SW 1271 (cell line): ENCODE results near the gene MORN3.
"Not testable (repeated sequence)": the region's sequence is repeated elsewhere in the genome, so short reads cannot be mapped to it uniquely, and the experiment has no call there.

Experiments
- DNase-seq, 2 experiments: peaks; one replicate each; lab custom pipeline; 2025; lab: John Stamatoyannopoulos, UW

MORN3 gene

DNA sequence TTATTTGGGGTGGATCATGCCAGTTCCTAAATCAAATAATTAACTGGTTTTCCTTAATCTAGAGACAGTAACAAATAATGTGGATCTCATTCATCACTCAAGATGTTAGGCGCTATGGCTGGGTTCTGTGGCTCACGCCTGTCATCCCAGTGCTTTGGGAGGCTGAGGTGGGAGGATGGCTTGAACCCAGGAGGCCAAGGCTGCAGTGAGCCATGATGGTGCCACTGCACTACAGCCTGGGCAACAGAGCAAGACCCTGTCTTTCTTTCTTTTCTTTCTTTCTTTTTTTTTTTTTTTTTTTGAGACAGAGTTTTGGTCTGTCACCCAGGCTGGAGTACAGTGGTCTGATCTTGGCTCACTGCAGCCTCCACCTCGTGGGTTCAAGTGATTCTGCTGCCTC, 23.3 kb upstream of the MORN3 start:
- not testable (repeated sequence) for DNase-seq

DNA sequence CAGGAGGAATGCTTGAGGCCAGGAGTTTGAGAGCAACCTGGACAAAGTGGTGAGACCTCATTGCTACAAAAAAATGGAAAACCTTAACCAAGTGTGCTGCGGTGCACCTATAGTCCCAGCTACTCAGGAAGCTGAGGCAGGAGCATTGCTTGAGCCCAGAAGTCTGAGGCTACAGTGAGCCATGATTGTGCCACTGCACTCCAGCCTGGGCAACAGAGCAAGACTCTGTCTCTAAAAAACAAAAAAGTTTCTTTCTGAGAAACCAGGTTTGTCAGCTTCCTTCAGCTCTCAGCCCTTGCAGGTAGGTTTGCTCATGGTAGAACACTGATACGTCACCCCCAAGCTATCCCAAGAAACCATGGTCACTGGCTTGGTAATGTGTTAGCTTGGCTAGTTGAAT, 20.0 kb upstream of the MORN3 start:
- no peak for DNase-seq

DNA sequence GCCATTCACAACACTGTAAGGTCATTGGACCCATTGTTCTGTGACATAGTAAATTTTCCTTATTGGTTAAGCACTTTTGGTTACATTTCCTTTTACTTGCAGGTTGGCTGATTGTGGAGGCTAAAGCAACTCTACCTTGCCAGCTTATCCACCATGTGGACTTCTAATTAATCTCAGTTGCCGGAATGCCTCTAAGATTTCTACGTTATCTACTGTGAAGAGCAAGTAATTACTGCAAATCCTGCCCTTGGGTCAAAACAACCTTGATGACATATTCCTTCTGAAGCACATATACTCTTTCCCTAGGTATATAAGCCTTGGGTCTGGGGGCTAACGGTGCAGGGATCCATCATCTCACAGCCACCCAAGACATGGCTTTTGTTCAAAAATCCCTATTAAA, 19.5 kb upstream of the MORN3 start:
- no peak for DNase-seq

- not testable (repeated sequence) for DNase-seq
Measured at GRCh38 chr12:121679661-121680197, 10.3 kb upstream of the MORN3 start.

DNA sequence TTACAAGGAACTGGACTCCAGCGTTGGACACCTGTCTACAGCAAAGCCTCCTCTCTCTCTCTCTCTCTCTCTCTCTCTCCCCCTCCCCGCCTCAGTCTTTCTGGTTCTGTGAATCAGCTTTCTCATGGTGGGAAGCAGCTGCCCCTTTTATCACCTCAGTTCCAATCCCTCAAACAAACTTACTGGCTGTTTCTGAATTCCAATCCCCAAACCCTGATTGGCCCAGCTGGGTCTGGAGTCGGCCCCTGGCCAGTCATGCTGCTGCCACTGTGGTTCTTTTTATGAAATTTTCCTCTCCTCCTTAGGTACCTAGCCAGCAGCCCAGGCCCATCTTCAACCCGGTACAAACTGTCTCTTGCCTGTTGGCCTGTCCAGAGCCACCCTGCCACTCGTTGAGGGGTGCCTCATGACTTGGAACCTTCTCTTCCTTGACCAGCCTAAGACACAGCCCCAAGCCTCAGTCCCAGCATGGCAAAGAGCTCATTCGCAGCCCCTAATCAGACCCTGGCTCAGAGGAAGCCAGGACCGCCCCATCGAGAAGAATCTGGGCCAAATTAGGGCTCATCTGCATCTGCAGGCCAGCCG, 9.4 kb upstream of the MORN3 start:
- DNase-seq: no peak

- no peak for DNase-seq
Measured at GRCh38 chr12:121678305-121678704, 8.9 kb upstream of the MORN3 start.

- no peak for DNase-seq
Measured at GRCh38 chr12:121676190-121676589, 6.7 kb upstream of the MORN3 start.

DNA sequence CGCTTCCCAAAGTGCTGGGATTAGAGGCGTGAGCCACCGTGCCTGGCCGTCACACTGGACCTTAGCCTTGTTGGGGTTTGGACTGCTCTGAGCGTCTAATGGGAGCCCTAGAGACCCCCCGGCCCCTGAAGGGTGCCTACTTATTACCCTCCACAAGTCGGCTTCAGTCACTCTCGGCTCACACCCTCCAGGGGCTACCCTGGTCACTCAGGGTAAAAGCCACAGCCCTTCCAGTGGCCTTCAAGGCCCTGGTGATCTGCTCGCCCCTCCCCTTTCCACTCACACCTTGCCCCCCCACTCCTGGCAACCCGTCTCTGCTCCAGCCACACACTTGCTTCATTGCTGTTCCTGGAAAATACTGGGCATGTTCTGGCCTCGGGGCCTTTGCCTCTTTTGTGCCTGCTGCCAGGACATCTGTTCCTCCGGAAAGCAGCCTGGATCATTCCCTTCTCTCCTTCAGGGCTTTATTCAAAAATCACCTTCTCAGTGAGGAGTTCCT, 3.6 kb upstream of the MORN3 start:
- DNase-seq: no peak

DNA sequence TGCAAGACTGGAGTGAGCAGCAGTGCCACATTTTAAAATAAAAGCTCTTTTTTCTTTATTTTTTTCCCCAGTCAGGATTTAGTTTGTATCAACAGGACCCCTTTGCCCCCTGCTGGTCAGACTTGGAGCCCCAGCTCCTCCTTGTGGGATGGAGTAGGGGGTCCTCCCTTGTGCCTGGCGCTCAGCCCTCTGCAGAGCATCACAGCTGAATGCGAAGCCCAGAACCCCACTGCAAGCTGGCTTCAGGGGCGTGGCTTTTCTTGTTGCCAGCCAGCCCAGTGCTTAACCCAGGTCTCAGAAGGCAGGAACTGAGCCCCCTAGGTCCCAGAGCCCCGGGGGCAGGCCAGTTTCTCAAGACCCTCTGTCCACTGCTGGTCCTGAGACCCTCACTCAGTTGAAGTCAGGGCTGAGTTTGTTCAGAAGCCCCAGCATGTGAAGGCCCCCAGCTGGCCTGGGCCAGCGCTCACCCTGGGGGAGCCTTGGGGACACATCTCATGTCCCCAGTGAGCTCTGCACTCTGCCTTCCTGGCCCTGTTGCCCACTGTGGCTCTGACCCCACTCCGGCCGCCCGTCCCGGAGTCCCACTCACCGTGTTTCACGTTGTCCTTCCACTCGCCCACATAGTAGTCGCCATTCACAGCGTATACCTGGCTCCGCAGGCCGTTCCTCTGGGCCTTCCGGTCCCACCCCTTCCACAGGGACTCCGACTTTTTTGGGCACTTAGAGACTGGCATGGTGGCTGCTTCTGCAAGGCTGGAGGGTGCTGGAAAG, 519 bp downstream of the MORN3 start:
- DNase-seq: peak in 1 of 2 experiments; percentile 25

DNA sequence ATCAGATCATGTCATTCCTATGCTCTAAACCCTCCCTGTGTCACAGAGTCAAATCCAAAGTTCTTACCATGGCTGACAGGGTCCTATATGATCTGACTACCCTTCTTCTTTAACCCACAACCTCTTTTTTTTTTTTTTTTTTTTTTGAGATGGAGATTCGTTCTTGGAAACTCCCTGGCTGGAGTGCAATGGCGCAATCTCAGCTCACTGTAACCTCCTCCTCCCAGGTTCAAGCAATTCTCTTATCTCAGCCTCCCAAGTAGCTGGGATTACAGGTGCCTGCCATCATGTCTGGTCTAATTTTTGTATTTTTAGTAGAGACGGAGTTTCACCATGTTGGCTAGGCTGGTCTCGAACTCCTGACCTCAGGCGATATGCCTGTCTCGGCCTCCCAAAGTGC, 2.6 kb downstream of the MORN3 start:
- not testable (repeated sequence) for DNase-seq

DNA sequence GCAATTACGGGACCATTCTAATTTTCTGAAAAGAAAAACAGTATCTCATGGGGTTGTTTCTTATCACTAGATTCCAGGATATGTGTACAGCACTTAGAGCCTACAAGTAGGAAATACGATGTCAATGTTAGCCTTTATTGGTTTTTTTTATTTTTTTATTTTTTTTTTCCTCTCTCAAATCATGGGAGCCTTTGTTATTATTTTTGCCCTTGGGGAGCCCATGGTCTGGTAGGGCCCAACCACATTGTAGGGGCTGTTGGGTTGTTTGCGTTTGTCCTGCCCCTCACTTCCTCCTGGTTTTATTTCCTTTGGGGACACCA, 5.9 kb downstream of the MORN3 start:
- no peak for DNase-seq

- not testable (repeated sequence) for DNase-seq
Measured at GRCh38 chr12:121661353-121662105, 7.9 kb downstream of the MORN3 start.

- no peak for DNase-seq
Measured at GRCh38 chr12:121657305-121658008, 12.0 kb downstream of the MORN3 start.

- DNase-seq: no peak
Measured at GRCh38 chr12:121656122-121656521, 13.3 kb downstream of the MORN3 start.

DNA sequence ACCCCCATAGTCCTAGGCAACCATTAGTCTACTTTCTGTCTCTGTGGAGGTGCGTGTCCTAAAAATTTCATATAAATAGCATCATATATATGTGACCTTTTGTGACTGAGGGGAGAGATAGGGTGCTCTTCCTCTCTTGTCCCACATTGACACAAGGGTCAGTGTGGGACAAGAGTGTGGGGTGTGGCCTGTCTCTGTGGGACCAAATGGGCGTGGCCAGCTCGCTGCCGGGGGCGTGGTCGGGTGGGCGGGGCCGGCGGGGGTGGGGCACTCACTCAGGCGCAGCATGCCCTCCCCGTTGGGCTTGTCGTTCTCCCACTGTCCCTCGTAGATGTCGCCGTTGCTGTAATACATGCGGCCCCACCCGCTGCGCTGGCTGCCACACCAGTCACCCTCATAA, 15.5 kb downstream of the MORN3 start:
- DNase-seq: no peak

- DNase-seq: no peak
Measured at GRCh38 chr12:121652767-121653497, 16.5 kb downstream of the MORN3 start.

- no peak for DNase-seq
Measured at GRCh38 chr12:121651320-121651719, 18.1 kb downstream of the MORN3 start.

GRCh38 chr12:121649819-121650353, 19.6 kb downstream of the MORN3 start:
- DNase-seq: no peak

GRCh38 chr12:121649322-121649721, 20.1 kb downstream of the MORN3 start:
- DNase-seq: no peak

- no peak for DNase-seq
Measured at GRCh38 chr12:121648458-121649028, 20.9 kb downstream of the MORN3 start.

DNA sequence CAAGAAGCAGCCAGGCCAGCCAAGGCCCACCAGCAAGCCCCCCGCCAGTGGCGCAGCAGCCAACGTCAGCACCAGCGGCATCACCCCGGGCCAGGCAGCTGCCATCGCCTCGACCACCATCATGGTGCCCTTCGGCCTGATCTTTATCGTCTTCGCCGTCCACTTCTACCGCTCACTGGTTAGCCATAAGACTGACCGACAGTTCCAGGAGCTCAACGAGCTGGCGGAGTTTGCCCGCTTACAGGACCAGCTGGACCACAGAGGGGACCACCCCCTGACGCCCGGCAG, 28.2 kb downstream of the MORN3 start:
- no peak for DNase-seq
